LNCAP (cell line): ENCODE data around the gene IQCK.

Source experiments
- TF ChIP-seq, protein P1 (sequence below): fragments of 450-650 bp; IDR thresholded peaks from 2 replicates; pipeline ENCODE4 v1.5.1; 2017; ENCODE audit warnings: mild to moderate bottlenecking

IQCK gene

DNA sequence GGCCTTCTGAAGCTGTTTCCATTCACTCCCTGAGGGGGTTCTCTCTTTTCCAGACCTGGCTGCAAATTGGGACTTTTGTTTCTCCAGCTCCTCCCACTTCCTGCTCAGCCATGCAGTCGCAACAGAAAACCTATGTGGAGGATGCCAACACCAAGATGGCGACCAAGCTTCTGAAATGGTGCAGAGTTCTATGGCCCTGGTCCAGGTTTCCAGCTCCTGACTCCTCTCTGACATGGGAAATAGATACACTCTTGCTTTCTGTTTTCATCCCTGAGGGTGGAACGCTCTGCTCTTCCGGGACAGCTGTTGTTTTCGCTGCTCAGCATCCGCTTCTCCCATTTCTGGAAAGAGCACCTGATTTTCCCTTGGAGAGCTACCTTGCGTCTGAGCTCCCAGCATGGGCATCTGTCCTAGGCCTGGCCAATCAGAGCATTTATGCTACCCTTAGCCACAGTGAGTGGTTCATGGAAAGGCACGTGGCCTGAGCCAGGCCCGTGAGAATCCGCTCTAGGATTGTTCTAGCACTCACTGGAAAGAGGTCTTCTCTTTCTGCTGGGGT lies 158.5 kb downstream of the IQCK start:
- TF ChIP-seq, protein P1, sequence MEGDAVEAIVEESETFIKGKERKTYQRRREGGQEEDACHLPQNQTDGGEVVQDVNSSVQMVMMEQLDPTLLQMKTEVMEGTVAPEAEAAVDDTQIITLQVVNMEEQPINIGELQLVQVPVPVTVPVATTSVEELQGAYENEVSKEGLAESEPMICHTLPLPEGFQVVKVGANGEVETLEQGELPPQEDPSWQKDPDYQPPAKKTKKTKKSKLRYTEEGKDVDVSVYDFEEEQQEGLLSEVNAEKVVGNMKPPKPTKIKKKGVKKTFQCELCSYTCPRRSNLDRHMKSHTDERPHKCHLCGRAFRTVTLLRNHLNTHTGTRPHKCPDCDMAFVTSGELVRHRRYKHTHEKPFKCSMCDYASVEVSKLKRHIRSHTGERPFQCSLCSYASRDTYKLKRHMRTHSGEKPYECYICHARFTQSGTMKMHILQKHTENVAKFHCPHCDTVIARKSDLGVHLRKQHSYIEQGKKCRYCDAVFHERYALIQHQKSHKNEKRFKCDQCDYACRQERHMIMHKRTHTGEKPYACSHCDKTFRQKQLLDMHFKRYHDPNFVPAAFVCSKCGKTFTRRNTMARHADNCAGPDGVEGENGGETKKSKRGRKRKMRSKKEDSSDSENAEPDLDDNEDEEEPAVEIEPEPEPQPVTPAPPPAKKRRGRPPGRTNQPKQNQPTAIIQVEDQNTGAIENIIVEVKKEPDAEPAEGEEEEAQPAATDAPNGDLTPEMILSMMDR = no peak

DNA sequence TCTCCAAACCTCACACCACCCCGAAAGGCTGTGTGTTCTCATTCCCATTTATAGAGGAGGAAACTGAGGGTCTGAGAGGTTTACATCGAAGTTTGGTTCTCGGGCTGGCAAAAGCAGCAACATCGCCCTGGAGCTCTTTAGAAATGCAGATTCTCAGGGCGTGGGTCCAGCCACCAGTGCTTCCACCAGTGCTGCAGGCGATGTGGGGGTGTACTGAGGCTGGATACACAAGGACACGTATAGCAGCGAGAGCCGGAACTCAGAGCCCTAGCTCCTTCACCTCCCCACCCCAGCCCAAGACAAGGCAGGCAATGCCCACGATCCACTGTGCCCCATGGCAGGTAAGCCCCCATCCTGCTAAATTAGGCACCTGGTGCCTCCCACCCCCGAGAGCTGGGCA lies 160.7 kb downstream of the IQCK start:
- TF ChIP-seq, protein P1 = no peak

DNA sequence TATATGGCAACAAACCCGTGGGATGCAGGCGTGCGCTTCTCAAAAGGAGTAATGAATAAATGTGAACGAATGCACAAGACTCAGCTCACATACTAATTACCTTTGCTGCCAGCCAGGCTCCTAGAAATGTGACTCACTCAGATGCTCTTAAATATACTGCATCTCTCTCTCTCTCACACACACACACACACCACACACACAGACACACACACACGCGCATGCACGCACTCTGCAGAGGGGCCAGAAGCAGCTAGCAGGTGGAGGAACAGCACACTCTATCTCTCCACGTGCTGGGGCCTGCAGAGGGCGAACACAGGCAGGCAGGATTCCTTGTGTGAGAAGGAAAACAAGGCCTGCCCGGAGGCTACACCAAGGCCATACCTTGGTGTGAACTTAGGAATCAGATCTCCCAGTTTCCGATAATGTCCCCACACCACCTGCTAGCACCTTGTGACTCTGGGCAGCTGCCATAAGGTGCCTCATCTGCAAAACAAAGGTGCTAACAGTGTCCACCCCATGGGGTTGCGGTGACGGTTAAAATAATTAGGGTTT lies 161.2 kb downstream of the IQCK start:
- TF ChIP-seq, protein P1 = no peak

DNA sequence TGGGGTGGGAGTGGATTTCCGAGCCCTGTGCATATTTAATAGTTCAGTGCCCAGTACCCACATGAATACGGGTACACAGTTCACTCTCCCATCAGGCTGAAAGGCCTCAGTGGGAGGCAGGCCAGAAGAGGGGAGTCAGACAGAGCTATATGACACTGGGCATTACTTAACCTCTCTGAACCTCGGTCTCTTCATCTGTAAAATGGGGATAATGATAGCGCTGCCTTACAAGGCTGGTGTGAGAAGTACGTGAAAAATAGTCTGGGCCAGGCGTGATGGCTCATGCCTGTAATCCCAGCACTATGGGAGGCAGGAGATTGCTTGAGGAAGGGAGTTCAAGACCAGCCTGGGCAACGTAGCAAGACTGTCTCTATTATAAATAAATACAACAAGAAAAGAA lies 163.0 kb downstream of the IQCK start:
- TF ChIP-seq, protein P1 = no peak

DNA sequence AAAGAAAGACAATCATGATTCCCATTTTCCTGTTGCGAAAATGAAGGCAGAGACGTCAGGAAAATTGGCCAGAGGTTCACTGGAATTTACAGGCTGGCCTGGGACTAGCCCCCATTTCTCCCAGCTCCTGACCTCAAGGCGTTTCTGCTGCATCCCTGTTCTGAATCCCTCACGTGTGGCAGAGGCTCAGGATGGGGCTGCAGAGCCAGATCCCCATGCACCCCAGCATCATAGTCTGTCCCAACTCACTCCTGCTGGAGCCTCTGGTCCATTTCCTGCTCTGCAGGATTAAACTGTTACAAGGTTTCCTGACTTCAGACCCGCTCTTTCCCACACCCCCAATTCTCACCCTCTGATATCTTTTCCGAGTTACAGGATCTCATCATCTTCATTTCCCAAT lies 163.7 kb downstream of the IQCK start:
- TF ChIP-seq, protein P1 = no peak

DNA sequence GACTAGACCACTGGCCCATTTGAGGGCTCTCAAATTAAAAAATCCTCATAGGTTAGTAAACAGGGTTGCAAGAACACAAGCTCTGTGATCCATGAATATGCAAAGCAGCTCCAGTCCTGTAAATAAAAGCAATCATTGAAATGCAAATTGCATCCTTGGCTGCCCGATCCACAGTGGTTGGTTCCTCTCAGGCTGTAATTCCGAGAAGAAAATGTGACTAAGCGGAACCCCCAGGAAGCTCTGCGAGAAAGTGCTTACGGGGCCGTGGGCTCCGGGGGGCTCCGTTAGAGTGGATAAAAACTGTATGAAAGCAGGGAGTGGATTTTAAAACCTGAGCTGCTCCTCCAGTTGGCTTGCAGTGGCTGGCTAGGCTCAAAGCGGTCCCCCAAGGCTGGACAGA lies 164.1 kb downstream of the IQCK start:
- TF ChIP-seq, protein P1 = no peak

DNA sequence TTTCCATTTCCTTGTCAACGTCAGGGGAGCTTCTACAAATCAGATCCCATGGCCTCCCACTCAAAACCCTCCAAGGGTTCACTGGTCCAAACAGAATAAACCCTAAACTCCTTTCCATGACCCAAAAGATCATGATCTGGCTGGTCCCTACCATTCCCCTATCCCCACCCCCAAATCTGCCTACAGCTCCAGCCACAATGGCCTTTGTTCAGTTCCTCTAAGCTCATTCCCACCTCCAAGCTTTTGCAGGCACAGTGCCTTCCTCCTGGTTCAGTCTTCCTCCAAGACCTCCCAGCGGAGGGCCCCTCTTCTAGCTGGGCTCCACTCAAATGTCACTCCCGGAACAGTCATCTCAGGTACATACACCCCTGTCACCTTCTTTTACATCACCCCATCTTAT lies 164.6 kb downstream of the IQCK start:
- TF ChIP-seq, protein P1 = no peak
